HEK293T (cell line): ENCODE data around the gene PRSS1.
"Not testable (repeated sequence)": the region's sequence is repeated elsewhere in the genome, so short reads cannot be mapped to it uniquely, and the experiment has no call there.

Experiments
- CTCF ChIA-PET: fragments of 350-600 bp; formaldehyde crosslinking; extraction: SDS; loops from one replicate; lab custom pipeline; 2021; ENCODE audit warnings: antibody characterized with exemption, inconsistent platforms; lab: Yijun Ruan, JAX
- POLR2A ChIA-PET: fragments of 350-600 bp; formaldehyde crosslinking; extraction: SDS; loops from one replicate; lab custom pipeline; 2020; ENCODE audit warnings: antibody characterized with exemption, inconsistent platforms; lab: Yijun Ruan, JAX
- DNase-seq: peaks from one replicate; pipeline ENCODE4 v3.0.0; 2012; ENCODE audit warnings: mixed read lengths; ENCODE audit errors: extremely low spot score
- ARNT ChIP-seq: fragments of 450-650 bp; IDR thresholded peaks from 2 replicates; pipeline ENCODE4 v1.6.1; 2017; ENCODE audit warnings: mild to moderate bottlenecking
- BHLHE40 ChIP-seq: fragments of 450-650 bp; IDR thresholded peaks from 2 replicates; pipeline ENCODE4 v1.6.1; 2016; ENCODE audit warnings: mild to moderate bottlenecking, moderate library complexity, borderline replicate concordance
- CTBP1 ChIP-seq: fragments of 450-650 bp; IDR thresholded peaks from 2 replicates; pipeline ENCODE4 v1.6.1; 2016; ENCODE audit warnings: borderline replicate concordance
- ELF4 ChIP-seq: fragments of 450-650 bp; IDR thresholded peaks from 2 replicates; pipeline ENCODE4 v1.6.1; 2017; ENCODE audit warnings: antibody characterized with exemption
- FOXA1 ChIP-seq: fragments of 450-650 bp; IDR thresholded peaks from 2 replicates; pipeline ENCODE4 v1.6.1; 2016; ENCODE audit warnings: mild to moderate bottlenecking
- FOXK2 ChIP-seq: fragments of 450-650 bp; IDR thresholded peaks from 2 replicates; pipeline ENCODE4 v1.6.1; 2016; ENCODE audit warnings: mild to moderate bottlenecking
- FOXM1 ChIP-seq: fragments of 450-650 bp; IDR thresholded peaks from 2 replicates; pipeline ENCODE4 v1.6.1; 2017; ENCODE audit warnings: mild to moderate bottlenecking, borderline replicate concordance
- HDGF ChIP-seq: fragments of 450-650 bp; IDR thresholded peaks from 2 replicates; pipeline ENCODE4 v1.6.1; 2017; ENCODE audit warnings: antibody characterized with exemption, borderline replicate concordance
- L3MBTL2 ChIP-seq: fragments of 450-650 bp; conservative IDR thresholded peaks from 2 replicates; pipeline ENCODE4 v1.6.1; 2016; ENCODE audit warnings: mild to moderate bottlenecking
- LEF1 ChIP-seq: fragments of 450-650 bp; IDR thresholded peaks from 2 replicates; pipeline ENCODE4 v1.6.1; 2017; ENCODE audit warnings: mild to moderate bottlenecking, borderline replicate concordance
- NFRKB ChIP-seq: fragments of 450-650 bp; IDR thresholded peaks from 2 replicates; pipeline ENCODE4 v1.6.1; 2016; ENCODE audit warnings: mild to moderate bottlenecking, moderate library complexity
- PKNOX1 ChIP-seq: fragments of 450-650 bp; IDR thresholded peaks from 2 replicates; pipeline ENCODE4 v1.6.1; 2016
- SP1 ChIP-seq: fragments of 450-650 bp; IDR thresholded peaks from 2 replicates; pipeline ENCODE4 v1.6.1; 2017
- SUZ12 ChIP-seq: fragments of 450-650 bp; IDR thresholded peaks from 2 replicates; pipeline ENCODE4 v1.6.1; 2016; ENCODE audit warnings: mild to moderate bottlenecking
- TARDBP ChIP-seq: fragments of 450-650 bp; IDR thresholded peaks from 2 replicates; pipeline ENCODE4 v1.6.1; 2016
- ZNF384 ChIP-seq: fragments of 450-650 bp; IDR thresholded peaks from 2 replicates; pipeline ENCODE4 v1.6.1; 2016

PRSS1 gene

DNA sequence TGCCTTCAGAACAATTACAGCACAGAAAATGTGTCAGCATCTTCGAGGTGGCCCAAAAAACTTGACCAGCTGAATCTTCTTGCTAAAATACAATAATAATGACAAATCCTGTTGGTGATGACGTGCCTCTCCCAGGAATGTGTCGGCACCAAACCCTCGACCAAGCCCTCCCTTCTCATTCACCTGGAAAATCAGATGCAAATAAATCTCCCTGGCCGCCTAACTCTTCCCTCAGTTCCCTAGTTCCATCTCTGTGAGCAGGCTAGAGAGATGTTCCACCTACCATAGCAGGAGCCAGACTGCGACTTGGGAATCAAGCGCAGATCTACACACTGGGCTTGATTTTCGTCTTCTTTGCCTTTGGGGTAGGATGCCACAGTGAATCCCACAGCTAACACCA lies 4.1 kb downstream of the PRSS1 start:
- TF ChIP-seq FOXM1 (no peak), ARNT (no peak), BHLHE40 (no peak), L3MBTL2 (no peak), CTBP1 (no peak), HDGF (no peak), FOXA1 (no peak), NFRKB (no peak), SUZ12 (no peak), ELF4 (no peak), SP1 (no peak), FOXK2 (no peak), TARDBP (no peak), LEF1 (no peak), PKNOX1 (no peak), ZNF384 (no peak)
- ChIA-PET CTCF (interaction anchor here (0.5 kb wide), 1 partner anchor 170 kb away, joined by 3 read pairs; no protein-coding TSS in a partner anchor), POLR2A (no interaction called here)
- DNase-seq = no peak

GRCh38 chr7:142753925-142754491 lies 4.7 kb downstream of the PRSS1 start:
- POLR2A ChIA-PET, DNase-seq, CTCF ChIA-PET: not testable (repeated sequence)

DNA sequence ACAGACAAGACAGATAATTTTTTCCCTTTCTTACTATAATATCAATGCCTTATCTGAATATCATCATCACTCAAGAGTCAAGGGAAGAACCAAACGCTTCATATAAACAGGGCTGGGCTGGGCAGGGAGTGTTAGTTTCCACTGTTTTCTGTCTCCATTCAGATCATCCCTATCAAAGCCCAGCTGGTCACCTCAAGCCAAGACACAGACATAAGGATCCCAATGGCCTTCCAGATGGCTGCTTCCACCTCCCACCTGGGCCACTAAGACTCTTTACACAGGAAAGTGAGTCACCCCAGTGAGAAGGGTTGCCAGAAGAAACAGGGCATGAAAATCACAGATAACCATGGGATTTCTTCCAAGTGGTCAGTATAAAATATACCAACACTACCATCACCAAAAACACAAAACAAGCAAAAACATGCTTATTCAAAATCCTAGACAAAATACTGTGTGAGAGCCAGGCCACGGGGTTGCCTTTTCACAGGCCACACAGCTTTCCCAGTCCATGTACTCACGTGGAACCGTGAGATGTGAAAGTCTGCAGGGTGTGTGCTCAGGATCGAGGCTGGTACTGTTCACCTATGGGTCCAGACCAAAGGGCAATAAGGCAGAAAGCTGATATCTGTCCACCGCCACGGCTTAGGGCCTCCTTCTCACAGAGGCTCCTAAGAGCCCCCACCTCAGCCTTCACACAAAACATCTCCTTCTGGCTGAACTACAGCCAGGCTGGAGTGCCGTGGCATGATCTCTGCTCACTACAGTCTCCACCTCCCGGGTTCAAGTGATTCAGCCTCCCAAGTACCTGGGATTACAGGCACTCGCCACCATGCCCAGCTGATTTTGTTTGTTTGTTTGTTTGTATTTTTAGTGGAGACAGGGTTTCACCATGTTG lies 5.7 kb downstream of the PRSS1 start:
- POLR2A ChIA-PET = no interaction called here
- CTCF ChIA-PET = interaction anchor here (0.7 kb wide), 1 partner anchor 432 kb away, joined by 3 read pairs; no protein-coding TSS in a partner anchor
- no peak for DNase-seq
- no peak for TF ChIP-seq CTBP1
- no peak for TF ChIP-seq PKNOX1

- POLR2A ChIA-PET, CTCF ChIA-PET, DNase-seq: not testable (repeated sequence)
Observed at GRCh38 chr7:142758312-142758711, 9.0 kb downstream of the PRSS1 start.

DNA sequence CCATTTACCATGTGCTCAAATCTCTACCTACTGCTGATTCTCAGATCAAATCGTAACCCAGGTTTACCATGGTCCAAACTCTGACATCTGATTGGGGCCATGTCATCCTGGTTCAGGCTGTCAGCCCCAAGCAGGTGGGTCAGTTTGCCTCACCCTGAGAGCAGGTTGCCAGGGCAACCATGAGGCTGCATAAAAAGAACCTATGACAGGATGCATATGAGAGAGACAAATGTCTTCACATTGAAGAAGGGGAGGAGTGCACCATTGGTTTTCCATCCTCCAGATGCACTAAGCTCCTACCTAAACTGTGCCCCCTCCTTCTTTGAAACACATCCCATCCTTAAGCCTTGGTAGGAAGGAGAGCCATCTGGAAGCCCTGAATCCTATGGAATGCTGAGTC lies 10.2 kb downstream of the PRSS1 start:
- ChIA-PET CTCF (no interaction called here), POLR2A (no interaction called here)
- TF ChIP-seq SP1 = no peak
- TF ChIP-seq TARDBP = no peak
- TF ChIP-seq FOXK2 = no peak
- no peak for TF ChIP-seq PKNOX1
- TF ChIP-seq ELF4 = no peak
- no peak for TF ChIP-seq ZNF384
- TF ChIP-seq LEF1 = no peak
- no peak for TF ChIP-seq ARNT
- TF ChIP-seq FOXA1 = no peak
- no peak for TF ChIP-seq SUZ12
- no peak for TF ChIP-seq HDGF
- no peak for TF ChIP-seq NFRKB
- no peak for TF ChIP-seq BHLHE40
- no peak for TF ChIP-seq FOXM1
- TF ChIP-seq L3MBTL2 = no peak
- no peak for TF ChIP-seq CTBP1
- DNase-seq = no peak

GRCh38 chr7:142760071-142760642 lies 10.9 kb downstream of the PRSS1 start:
- ChIA-PET CTCF (interaction anchor here (1.0 kb wide), 1 partner anchor 46 kb away, joined by 3 read pairs; no protein-coding TSS in a partner anchor), POLR2A (no interaction called here)
- DNase-seq = no peak
- TF ChIP-seq ARNT (no peak), SP1 (no peak), PKNOX1 (no peak), HDGF (no peak), BHLHE40 (no peak), TARDBP (no peak), FOXK2 (no peak), ELF4 (no peak), FOXM1 (no peak), ZNF384 (no peak), L3MBTL2 (no peak), LEF1 (no peak), FOXA1 (no peak), NFRKB (no peak)

- DNase-seq, CTCF ChIA-PET: not testable (repeated sequence)
Observed at GRCh38 chr7:142761606-142762005, 12.3 kb downstream of the PRSS1 start.

More at GRCh38 chr7:142761606-142762005, 12.3 kb downstream of the PRSS1 start:
- POLR2A ChIA-PET = not testable (repeated sequence)
